SK-N-SH treated with all-trans-retinoic acid at 6 μM for 48 hours (cell line): ENCODE results near the gene NXN.

ENCODE experiments used
- ARNTL ChIP-seq: fragments of 450-650 bp; formaldehyde crosslinking; IDR thresholded peaks from 2 replicates; pipeline ENCODE4 v1.5.0; 2020; ENCODE audit warnings: low read depth, mild to moderate bottlenecking, moderate library complexity, borderline replicate concordance
- PATZ1 ChIP-seq: fragments of 250-450 bp; sonication (Bioruptor Pico); IDR thresholded peaks from 2 replicates; pipeline ENCODE4 v1.8.0; 2020; ENCODE audit warnings: mild to moderate bottlenecking, moderate library complexity, borderline replicate concordance
- POU6F1 ChIP-seq: fragments of 250-450 bp; sonication (Bioruptor Pico); IDR thresholded peaks from 2 replicates; pipeline ENCODE4 v1.8.0; 2021; ENCODE audit warnings: low read depth, mild to moderate bottlenecking, moderate library complexity, borderline replicate concordance
- TSHZ2 ChIP-seq: fragments of 250-450 bp; sonication (Bioruptor Pico); IDR thresholded peaks from 2 replicates; pipeline ENCODE4 v1.5.0; 2020; ENCODE audit warnings: mild to moderate bottlenecking, moderate library complexity
- ZFP3 ChIP-seq: fragments of 250-450 bp; sonication (Bioruptor Pico); IDR thresholded peaks from 2 replicates; pipeline ENCODE4 v1.5.0; 2020; ENCODE audit warnings: mild to moderate bottlenecking, moderate library complexity
- ZFP30 ChIP-seq: fragments of 450-650 bp; formaldehyde crosslinking; IDR thresholded peaks from 2 replicates; pipeline ENCODE4 v1.5.0; 2022; ENCODE audit warnings: mild to moderate bottlenecking, moderate library complexity
- ZNF70 ChIP-seq: fragments of 450-650 bp; formaldehyde crosslinking; IDR thresholded peaks from 2 replicates; pipeline ENCODE4 v1.5.0; 2020; ENCODE audit warnings: mild to moderate bottlenecking, moderate library complexity

- no peak for TF ChIP-seq ARNTL (CRISPR knock-in tag)
- TF ChIP-seq POU6F1 (CRISPR knock-in tag), result no peak
- TF ChIP-seq ZFP3 (CRISPR knock-in tag), result no peak
- TF ChIP-seq ZFP30, result no peak
- no peak for TF ChIP-seq PATZ1 (CRISPR knock-in tag)
- TF ChIP-seq TSHZ2 (CRISPR knock-in tag), result no peak
- TF ChIP-seq ZNF70 (CRISPR knock-in tag), result no peak
These were observed 184.3 kb downstream of the NXN start for GRCh38 chr17:795276-795675.
